Spleen (tissue), 7 donors: Measurements from ENCODE around the gene ZFPL1.

Source experiments
- CTCF ChIP-seq, 11 experiments: fragments of 200-600 bp in 7 of 11; fragments of 450-650 bp in 4 of 11; sonication (generic) in 4 of 11; IDR thresholded peaks in 8 of 11; conservative IDR thresholded peaks in 3 of 11; 1 replicate in 7 of 11; 2 replicates in 4 of 11; pipeline versions ENCODE4 v1.4.0 to v1.8.0; 2016 to 2021; ENCODE audit warnings: antibody characterized with exemption in 11 of 11, inconsistent platforms in 4 of 11, mild to moderate bottlenecking in 1 of 11
- POLR2A ChIP-seq, 3 donors: fragments of 450-650 bp; IDR thresholded peaks; one replicate each; pipeline ENCODE4 v1.5.1; 2017; ENCODE audit warnings: antibody characterized with exemption in 3 of 3, mild to moderate bottlenecking in 1 of 3
- POLR2AphosphoS5 ChIP-seq, 3 donors: sonication (generic); formaldehyde crosslinking; IDR thresholded peaks; one replicate each; pipeline ENCODE4 v1.5.1; 2017; ENCODE audit warnings: antibody characterized with exemption in 3 of 3
- donor health status: DM: no; HTN: no; CAD: no; lungs with moderate emphysema.
- donor health status: DM: no; HTN: no; CAD: no.
- donor health status: DM: no; HTN: no; CAD: no.

GRCh38 chr11:65087216-65087615 lies 3.2 kb downstream of the ZFPL1 start:
- TF ChIP-seq POLR2A (IDR thresholded peaks at IDR 0.05) (no peak), CTCF (IDR thresholded peaks at IDR 0.05 in 8 of 11, conservative IDR thresholded peaks at IDR 0.05 in 3 of 11) (no peak), POLR2AphosphoS5 (IDR thresholded peaks at IDR 0.05) (no peak)
